Limb (tissue), 2 donors: ENCODE measurements around the gene MAN1B1.

Source experiments
- DNase-seq, 2 donors: peaks; one replicate each; pipeline ENCODE4 v3.0.0-alpha.2; 2016; ENCODE audit errors: extremely low spot score in 2 of 2

MAN1B1 gene

DNA sequence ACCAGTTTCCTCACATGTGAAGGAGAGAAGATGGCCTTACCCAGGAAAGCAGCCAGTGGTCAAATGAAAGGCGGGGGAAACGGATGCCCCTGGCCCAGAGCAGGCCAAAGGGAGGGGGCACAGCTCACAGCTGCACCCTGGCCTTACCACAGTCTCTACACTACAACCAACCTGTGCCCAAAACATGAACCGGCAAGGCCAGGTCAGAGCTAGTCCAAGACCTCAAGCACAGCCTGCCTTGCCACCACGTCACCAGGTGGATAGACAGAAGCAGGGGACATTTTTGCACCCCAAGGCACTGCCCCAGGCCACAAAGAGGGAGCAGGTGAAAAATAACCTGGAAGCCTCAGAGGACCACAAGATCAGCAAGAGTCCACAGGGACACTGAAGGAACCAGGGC, 56.7 kb downstream of the MAN1B1 start:
- no peak for DNase-seq

DNA sequence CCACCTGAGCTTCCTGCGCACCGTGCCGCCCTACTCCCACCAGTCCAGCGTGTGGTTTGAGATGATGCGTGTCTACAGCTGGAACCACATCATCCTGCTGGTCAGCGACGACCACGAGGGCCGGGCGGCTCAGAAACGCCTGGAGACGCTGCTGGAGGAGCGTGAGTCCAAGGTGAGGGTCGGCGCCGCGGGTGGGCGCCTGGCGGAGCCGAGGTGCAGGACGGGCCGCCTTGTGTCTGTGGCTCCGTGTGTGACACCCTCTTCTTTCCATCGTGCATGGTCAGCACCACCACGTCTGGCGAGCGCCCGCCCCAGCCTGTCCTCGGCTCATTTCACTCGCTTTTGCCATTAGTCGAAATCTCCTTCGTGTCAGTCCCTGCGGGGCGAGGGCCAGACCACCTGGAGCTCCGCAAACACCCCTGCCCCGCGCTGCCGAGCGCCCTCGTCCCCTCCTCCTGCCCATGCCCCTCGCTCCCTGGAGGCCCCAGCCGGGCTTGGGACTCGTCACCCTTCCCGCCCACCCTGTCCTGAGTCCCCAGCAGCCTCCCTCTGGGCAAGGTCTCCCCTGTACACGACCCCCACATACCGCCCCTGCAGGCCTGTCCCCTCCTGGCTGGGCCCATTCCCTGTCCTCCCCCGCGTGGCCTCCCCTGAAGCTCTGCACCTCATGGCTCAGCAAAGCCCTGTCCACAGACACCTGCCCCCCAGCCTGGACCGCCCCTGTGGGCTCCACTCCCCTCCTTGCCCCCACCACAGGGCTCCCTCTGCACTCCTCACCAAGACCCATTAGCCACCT, 59.1 kb downstream of the MAN1B1 start:
- DNase-seq, result no peak

DNA sequence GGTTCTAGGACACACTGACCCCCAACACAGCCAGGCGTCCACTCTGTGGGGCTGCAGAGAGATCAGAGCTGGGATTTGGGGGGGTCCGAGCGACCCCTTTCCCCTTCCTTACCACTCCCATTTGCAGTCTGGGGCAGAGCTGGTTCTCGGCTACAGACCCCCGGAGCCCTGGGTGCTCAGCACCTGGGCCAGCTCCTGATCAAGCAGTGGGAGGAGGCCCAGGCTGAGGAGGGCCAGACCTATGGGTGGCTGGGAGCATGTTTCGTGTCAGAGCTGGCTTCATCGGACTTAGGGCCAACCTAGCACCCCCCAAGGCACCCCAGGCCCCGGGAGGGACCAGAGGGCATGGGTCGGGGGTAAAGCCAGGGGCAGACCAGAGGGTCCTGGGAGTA, 59.7 kb downstream of the MAN1B1 start:
- DNase-seq, result no peak

DNA sequence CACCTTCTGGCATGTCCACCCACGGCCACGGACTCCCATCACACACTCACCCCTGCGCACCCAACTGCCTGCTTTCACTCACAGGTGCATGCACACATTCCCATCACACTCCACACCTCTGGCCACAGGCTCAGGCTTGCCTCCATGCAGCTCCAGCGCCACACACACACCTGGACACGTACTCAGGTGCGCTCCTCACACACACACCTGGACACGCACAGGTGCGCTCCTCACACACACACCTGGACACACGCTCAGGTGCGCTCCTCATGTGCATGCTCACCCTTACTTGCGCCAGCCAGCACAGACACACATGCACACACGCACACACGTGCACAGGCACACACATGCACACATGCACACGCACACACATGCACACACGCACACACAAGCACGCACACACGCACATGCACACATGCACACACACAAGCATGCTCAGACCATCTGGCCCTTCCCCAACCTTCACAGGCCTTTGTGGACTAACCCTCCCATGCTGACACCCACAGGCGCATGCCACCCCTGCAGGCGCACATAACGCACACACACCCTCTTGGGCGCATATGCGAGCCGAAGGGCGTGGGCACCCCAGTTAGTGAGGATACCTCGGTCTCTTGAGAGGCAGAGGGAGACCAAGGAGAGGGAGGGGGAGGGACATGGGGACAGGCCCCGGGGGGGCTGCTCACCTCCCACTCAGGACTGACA, 60.5 kb downstream of the MAN1B1 start:
- no peak for DNase-seq

DNA sequence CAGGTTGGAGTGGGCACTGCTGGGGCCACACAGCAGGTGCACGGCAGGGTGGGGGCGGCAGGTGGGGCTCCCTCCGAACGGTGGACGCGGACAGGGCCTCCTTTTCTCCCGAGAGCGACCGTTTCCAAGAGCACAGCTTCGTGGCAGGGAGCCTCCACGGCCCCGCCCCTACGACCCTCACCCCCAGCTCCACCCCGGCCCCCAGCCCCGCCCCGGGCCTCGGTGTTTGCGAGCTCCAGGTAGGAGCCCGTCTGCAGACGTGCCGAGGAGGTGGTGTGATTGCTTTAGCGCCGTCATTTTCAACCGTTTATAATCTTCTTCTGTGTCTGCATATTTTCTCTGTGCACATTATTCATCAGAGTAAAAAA, 61.0 kb downstream of the MAN1B1 start:
- no peak for DNase-seq

DNA sequence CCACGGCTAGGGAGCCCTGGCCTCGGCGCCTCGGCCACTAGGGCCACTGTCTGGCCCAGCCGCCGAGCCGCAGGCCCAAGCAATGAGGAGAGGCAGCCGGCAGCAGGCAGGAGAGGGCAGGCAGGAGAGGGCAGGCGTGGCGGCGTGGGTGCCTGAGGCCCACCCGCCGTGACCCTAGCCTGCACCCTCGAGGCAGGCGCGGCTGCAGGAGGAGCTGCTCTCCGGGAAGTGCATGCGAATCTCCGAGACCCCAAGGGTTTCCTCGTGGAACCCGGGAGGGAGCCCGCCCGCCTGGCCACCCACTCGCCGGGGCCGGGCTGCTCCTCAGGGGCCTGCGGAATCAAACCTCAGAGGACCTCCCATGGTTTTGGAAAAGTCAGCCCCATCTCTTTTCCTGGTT, 61.5 kb downstream of the MAN1B1 start:
- DNase-seq, result no peak

DNA sequence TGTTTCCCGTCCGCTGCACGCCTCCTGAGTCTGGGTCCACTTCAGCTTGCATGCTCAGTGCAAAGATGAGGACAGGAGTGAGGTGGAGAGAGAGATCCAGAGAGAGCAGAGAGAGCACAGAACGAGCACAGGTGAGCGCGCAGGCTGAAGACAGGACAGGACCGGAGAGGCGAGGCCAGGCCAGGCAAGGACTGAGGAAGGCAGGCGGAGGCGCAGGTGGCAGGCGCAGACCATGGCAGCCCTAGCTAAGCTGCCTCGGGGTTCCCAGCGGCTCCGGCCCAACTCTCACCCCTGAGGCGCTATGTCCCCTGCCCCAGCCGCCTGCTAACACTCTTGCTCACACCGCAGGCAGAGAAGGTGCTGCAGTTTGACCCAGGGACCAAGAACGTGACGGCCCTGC, 61.9 kb downstream of the MAN1B1 start:
- no peak for DNase-seq

DNA sequence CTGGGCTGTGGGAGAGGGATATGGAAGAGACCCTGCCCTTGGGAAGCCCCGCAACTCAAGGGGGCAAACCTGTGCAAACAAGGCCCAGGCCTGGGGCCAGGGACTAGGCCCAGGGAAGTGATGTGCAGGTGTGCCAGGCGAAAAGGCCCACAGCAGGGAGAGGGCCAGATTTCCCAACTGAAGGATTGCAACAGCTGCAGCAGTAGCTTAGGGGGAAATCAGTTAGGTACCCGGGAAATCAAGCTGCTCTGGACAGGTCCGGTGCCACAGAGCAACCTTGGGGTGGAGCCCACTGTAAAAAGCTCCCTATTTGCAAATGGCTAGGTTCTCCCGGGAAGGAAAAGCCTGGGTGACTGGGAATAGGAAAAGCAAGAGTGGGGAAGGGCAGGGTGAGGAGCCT, 62.6 kb downstream of the MAN1B1 start:
- DNase-seq, result no peak

DNA sequence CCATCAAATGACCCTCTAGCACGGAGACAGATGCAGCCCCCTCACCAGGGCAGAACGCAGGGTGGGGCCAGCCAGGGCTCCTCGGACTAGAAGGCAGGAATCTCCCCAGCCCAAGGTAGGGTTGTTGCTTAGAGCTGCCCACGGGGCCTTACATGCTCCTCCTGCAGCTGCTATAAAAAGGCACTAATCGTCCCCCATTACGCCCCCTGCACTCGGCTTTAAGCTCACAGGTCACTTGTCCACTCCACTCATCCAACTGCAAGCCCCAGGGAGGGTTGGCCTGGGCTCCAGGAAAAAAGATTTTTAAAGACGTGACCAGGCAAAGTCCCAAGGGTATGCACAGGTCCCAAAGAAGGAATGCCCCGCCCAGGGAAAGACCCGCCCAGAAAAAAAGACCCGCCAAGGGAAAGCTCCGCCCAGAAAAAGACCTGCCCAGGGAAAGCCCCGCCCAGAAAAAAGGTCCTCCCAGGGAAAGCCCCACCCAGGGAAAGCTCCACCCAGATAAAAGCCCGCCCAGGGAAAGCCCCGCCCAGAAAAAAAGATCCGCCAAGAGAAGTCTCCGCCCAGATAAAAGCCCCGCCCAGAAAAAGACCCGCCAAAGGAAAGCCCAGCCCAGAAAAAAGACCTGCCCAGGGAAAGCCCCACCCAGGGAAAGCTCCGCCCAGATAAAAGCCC, 63.3 kb downstream of the MAN1B1 start:
- no peak for DNase-seq

DNA sequence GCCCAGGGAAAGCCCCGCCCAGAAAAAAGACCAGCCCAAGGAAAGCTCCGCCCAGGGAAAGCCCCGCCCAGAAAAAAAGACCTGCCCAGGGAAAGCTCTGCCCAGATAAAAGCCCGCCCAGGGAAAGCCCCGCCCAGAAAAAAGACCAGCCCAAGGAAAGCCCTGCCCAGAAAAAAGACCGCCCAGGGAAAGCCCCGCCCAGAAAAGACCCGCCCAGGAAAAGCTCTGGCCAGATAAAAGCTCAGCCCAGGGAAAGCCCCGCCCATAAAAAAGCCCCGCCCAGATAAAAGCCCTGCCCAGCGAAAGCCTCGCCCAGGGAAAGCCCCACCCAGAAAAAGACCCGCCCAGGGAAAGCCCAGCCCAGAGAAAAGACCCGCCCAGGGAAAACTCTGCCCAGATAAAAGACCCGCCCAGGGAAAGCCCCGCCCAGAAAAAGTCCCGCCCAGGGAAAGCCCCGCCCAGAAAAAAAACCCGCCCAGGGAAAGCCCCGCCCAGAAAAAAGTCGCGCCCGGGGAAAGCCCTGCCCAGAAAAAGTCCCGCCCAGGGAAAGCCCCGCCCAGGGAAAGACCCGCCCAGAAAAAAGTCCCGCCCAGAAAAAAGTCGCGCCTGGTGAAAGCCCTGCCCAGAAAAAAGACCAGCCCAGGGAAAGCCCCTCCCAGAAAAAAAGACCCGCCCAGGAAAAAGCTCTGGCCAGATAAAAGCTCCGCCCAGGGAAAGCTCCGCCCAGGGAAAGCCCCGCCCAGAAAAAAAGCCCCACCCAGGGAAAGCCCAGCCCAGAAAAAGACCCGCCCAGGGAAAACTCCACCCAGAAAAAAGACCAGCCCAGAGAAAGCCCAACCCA, 64.1 kb downstream of the MAN1B1 start:
- no peak for DNase-seq

DNA sequence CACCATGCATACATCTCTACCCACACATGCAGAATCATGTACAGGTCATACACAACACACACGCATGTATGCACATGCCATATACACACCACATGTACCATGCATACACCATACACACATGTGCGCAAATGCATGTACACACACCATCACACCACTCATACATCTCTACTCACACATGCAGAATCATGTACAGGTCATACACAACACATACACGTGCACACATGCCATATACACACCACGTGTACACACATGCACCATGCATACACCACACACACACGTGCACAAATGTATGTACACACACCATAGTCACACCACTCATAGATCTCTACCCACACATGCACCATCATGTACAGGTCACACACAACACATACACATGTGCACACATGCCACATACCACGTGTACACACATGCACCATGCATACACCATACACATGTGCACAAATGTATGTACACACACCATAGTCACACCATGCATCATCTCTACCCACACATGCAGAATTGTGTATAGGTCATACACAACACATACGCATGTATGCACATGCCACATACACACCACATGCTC, 66.1 kb downstream of the MAN1B1 start:
- DNase-seq, result no peak

DNA sequence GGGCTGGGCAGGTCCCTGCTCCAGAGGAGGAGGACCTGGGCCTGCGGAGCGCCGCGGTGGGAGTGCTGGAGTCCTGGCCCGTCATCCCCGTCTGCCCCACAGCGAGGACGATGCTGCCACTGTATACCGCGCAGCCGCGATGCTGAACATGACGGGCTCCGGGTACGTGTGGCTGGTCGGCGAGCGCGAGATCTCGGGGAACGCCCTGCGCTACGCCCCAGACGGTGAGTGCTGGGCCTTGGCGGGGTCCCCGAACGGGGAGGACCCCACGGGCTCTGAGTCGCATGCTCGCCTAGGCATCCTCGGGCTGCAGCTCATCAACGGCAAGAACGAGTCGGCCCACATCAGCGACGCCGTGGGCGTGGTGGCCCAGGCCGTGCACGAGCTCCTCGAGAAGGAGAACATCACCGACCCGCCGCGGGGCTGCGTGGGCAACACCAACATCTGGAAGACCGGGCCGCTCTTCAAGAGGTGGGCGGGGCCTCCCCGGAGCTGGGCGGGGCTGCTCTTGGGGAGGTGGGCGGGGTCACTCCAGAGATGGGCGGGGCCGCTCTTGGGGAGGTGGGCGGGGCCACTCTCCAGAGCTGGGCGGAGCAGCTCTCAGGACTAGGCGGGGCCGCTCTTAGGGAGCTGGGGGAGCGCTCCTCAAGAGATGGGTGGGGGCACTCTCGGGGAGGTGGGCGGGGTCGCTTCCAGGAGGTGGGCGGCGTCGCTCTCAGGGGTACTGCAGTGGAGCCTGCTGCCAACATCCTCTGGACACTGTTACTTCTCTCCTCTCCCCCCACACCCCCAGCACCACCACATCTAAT, 70.0 kb downstream of the MAN1B1 start:
- no peak for DNase-seq

DNA sequence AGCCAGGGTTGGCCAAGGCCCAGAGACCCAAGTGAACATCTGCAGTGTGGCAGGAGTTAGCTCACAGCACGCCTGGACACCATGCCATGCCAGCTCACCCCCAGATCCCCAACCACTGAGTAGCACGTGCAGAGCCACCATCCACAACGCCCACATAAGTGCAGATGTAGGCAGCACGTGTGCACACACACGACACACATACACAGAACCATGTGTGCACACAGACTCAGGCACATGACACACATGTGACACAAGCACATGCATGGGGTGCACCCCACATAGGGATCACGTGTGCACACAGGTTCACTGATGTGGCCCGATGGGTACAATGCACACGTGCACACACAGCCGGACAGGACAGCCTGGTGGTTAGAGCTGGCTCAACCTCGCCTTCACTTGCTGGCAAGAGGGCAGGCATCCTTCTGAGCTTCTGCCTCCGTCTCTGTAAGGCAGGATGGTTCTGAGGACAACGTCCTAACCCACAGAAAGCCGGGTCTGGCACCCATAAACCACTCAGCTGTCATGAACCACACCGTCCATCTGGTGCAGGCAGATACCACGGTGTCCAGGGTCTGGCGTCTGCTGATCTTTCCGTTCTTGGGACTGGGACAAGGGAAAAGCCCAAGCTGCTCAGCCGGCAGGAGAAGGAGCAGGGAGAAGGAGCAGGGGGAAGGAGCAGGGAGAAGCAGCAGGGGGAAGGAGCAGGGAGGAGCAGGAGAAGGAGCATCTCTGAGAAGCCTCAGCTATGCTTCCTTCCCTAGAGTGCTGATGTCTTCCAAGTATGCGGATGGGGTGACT, 71.0 kb downstream of the MAN1B1 start:
- DNase-seq, result no peak

DNA sequence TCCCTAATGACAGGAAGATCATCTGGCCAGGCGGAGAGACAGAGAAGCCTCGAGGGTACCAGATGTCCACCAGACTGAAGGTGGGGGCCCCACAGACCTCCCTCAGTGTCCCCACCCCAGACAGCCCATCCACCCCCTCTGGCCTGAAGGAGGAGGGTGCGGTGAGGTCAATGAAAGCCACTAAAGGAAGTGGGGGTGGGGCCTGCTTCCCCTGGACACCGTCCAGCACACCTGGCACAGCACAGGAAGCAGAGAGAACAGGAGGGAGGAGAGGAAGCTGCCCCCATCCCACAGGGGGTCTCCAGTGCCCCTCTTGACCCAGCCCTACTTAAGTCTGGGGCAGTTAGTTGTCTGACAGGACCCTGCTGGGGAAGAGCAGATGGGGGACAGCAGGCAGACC, 71.8 kb downstream of the MAN1B1 start:
- no peak for DNase-seq
